Erythroblast (primary cell): Measurements from ENCODE around the gene GOLGA6D.
"Not testable (repeated sequence)": the region's sequence is repeated elsewhere in the genome, so short reads cannot be mapped to it uniquely, and the experiment has no call there.

ENCODE experiments used
- GATA1 ChIP-seq: IDR thresholded peaks from 2 replicates; pipeline ENCODE4 v1.6.1; 2011; ENCODE audit warnings: low read depth, mild to moderate bottlenecking, control low read depth, low read length, moderate library complexity
- POLR2A ChIP-seq: IDR thresholded peaks from 2 replicates; pipeline ENCODE4 v1.6.1; 2011; ENCODE audit warnings: mild to moderate bottlenecking, low read length

DNA sequence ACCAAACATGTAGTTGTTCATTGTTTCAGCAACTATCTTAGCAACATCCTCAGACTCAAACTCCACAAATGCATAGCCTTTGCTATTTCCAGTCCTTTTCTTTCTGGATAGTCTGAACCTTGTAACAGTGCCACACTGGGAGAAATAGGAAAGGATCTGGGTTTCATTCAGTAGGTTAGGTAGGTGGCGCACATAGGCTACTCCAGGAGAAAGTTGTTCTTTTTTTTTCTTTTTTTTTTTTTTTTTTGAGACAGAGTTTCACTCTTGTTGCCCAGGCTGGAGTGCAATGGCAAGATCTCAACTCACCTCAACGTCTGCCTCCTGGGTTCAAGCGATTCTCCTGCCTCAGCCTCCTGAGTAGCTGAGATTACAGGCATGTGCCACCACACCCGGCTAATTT lies 30.4 kb upstream of the GOLGA6D start:
- not testable (repeated sequence) for TF ChIP-seq POLR2A, GATA1
